HepG2 (cell line): ENCODE results near the gene MYH7. TPM values are rescaled to one million over a fixed set of nuclear protein-coding genes. Genes with fewer than 3 reads are reported as not detected.

Experiments used
- BCL6 ChIP-seq: IDR thresholded peaks from 2 replicates; pipeline ENCODE4 v1.6.1; 2016; ENCODE audit warnings: missing genetic modification reagents, missing compliant biosample characterization
- CBFB ChIP-seq: sonication (generic); formaldehyde crosslinking; IDR thresholded peaks from 2 replicates; pipeline ENCODE4 v1.4.0; 2020; ENCODE audit warnings: missing genetic modification reagents
- HMG20A ChIP-seq: IDR thresholded peaks from 2 replicates; pipeline ENCODE4 v1.6.1; 2016; ENCODE audit warnings: borderline replicate concordance
- HNRNPLL ChIP-seq: fragments of 200-400 bp; formaldehyde crosslinking; IDR thresholded peaks from 2 replicates; pipeline ENCODE4 v1.6.1; 2017; ENCODE audit warnings: mild to moderate bottlenecking, low read depth, low read length; ENCODE audit not compliant: poor library complexity, severe bottlenecking
- LCORL ChIP-seq, 2 experiments: fragments of 450-650 bp in 1 of 2; sonication (generic) in 1 of 2; formaldehyde crosslinking in 1 of 2; IDR thresholded peaks; 2 replicates each; pipeline versions ENCODE4 v1.5.0 to v1.6.1; 2017 to 2020; ENCODE audit warnings: antibody characterized with exemption in 1 of 2, missing genetic modification reagents in 1 of 2
- RCOR2 ChIP-seq: IDR thresholded peaks from 2 replicates; pipeline ENCODE4 v1.6.1; 2016; ENCODE audit warnings: missing biosample characterization, missing genetic modification reagents
- SIX4 ChIP-seq: sonication (generic); formaldehyde crosslinking; IDR thresholded peaks from 2 replicates; pipeline ENCODE4 v1.4.0; 2020; ENCODE audit warnings: missing genetic modification reagents
- ZFP37 ChIP-seq: sonication (generic); formaldehyde crosslinking; IDR thresholded peaks from 2 replicates; pipeline ENCODE4 v1.4.0; 2020; ENCODE audit warnings: missing genetic modification reagents, borderline replicate concordance
- ZFP62 ChIP-seq: sonication (generic); formaldehyde crosslinking; IDR thresholded peaks from 2 replicates; pipeline ENCODE4 v1.4.0; 2020; ENCODE audit warnings: missing genetic modification reagents
- ZMYM4 ChIP-seq: sonication (generic); formaldehyde crosslinking; IDR thresholded peaks from 2 replicates; pipeline ENCODE4 v1.8.1; 2023; ENCODE audit warnings: mild to moderate bottlenecking, missing genetic modification reagents
- ZNF124 ChIP-seq: sonication (generic); formaldehyde crosslinking; IDR thresholded peaks from 2 replicates; pipeline ENCODE4 v1.4.0; 2020; ENCODE audit warnings: missing genetic modification reagents
- ZNF629 ChIP-seq: sonication (generic); formaldehyde crosslinking; conservative IDR thresholded peaks from 2 replicates; pipeline ENCODE4 v1.5.0; 2020; ENCODE audit warnings: missing genetic modification reagents
- polyA plus RNA-seq, 8 experiments: library from polyadenylated mRNA; depleted of rRNA in 3 of 8; stranded (reverse) in 7 of 8; unstranded in 1 of 8; fragments of >200 nt; fragmentation: Illumina TruSeq in 4 of 8; extraction: Trizol in 4 of 8; gene quantifications; 2 replicates each; pipeline versions ENCODE4 v1.2.1 to v1.2.3, GENCODE V29; 2011 to 2016; ENCODE audit warnings: low read depth in 4 of 8, missing spikeins in 1 of 8, mixed read lengths in 1 of 8; ENCODE audit not compliant: insufficient read depth in 1 of 8
- total RNA-seq, 5 experiments: library from RNA; depleted of rRNA; stranded (reverse); fragments of >200 nt; fragmentation: Illumina TruSeq; extraction: Trizol; gene quantifications; 2 replicates each; pipeline ENCODE4 v1.2.3, GENCODE V29; 2016; ENCODE audit warnings: low read depth in 1 of 5
- TF ChIP-seq, protein P1 (sequence below): sonication (generic); formaldehyde crosslinking; IDR thresholded peaks from 2 replicates; pipeline ENCODE4 v1.4.0; 2020; ENCODE audit warnings: missing genetic modification reagents, mild to moderate bottlenecking, borderline replicate concordance
- TF ChIP-seq, protein P2 (sequence below): sonication (generic); formaldehyde crosslinking; IDR thresholded peaks from 2 replicates; pipeline ENCODE4 v1.4.0; 2020; ENCODE audit warnings: mild to moderate bottlenecking, missing genetic modification reagents
- TF ChIP-seq, protein P3 (sequence below): sonication (generic); formaldehyde crosslinking; IDR thresholded peaks from 2 replicates; pipeline ENCODE4 v1.4.0; 2020; ENCODE audit warnings: missing genetic modification reagents
- TF ChIP-seq, protein P4 (sequence below): sonication (generic); formaldehyde crosslinking; IDR thresholded peaks from 2 replicates; pipeline ENCODE4 v1.8.0; 2022; ENCODE audit warnings: mild to moderate bottlenecking, missing genetic modification reagents, moderate library complexity
- TF ChIP-seq, protein P5 (sequence below): sonication (generic); formaldehyde crosslinking; IDR thresholded peaks from 2 replicates; pipeline ENCODE4 v1.4.0; 2020; ENCODE audit warnings: mild to moderate bottlenecking, missing genetic modification reagents
- TF ChIP-seq, protein P6 (sequence below): sonication (generic); formaldehyde crosslinking; IDR thresholded peaks from 2 replicates; pipeline ENCODE4 v1.4.0; 2020; ENCODE audit warnings: missing genetic modification reagents, mild to moderate bottlenecking, borderline replicate concordance

Gene MYH7
- total and polyA plus RNA-seq, 2 of the 13 experiments (the other 11 are each of a cell fraction or from before 2014, with no cell fraction given): 0.04 TPM; not detected in 1

DNA sequence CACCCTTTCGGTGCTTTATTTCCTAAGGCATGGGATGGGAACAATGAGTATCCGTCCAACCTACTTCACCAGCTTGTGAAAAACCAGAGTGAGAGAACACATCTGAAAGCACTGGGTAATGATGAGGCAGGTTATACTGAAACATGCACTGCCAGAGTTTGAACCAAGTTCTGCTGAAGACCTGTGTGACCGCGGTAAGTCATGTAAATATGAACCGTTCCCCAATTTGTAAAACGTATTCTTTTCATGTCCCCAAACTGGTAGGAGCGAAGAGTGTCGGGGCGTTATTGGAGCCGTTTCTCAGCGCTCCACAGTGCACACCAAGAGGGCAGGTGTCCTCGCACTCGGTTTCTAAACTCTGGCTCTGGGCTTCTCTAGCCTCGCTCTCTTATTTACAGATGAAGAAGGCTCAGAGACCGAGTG, 33.3 kb upstream of the MYH7 start (continued):
- TF ChIP-seq, protein P1, sequence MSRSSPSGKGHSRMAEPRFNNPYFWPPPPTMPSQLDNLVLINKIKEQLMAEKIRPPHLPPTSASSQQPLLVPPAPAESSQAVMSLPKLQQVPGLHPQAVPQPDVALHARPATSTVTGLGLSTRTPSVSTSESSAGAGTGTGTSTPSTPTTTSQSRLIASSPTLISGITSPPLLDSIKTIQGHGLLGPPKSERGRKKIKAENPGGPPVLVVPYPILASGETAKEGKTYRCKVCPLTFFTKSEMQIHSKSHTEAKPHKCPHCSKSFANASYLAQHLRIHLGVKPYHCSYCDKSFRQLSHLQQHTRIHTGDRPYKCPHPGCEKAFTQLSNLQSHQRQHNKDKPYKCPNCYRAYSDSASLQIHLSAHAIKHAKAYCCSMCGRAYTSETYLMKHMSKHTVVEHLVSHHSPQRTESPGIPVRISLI: no peak
- TF ChIP-seq, protein P2, sequence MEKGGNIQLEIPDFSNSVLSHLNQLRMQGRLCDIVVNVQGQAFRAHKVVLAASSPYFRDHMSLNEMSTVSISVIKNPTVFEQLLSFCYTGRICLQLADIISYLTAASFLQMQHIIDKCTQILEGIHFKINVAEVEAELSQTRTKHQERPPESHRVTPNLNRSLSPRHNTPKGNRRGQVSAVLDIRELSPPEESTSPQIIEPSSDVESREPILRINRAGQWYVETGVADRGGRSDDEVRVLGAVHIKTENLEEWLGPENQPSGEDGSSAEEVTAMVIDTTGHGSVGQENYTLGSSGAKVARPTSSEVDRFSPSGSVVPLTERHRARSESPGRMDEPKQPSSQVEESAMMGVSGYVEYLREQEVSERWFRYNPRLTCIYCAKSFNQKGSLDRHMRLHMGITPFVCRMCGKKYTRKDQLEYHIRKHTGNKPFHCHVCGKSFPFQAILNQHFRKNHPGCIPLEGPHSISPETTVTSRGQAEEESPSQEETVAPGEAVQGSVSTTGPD: no peak
- TF ChIP-seq, protein P3, sequence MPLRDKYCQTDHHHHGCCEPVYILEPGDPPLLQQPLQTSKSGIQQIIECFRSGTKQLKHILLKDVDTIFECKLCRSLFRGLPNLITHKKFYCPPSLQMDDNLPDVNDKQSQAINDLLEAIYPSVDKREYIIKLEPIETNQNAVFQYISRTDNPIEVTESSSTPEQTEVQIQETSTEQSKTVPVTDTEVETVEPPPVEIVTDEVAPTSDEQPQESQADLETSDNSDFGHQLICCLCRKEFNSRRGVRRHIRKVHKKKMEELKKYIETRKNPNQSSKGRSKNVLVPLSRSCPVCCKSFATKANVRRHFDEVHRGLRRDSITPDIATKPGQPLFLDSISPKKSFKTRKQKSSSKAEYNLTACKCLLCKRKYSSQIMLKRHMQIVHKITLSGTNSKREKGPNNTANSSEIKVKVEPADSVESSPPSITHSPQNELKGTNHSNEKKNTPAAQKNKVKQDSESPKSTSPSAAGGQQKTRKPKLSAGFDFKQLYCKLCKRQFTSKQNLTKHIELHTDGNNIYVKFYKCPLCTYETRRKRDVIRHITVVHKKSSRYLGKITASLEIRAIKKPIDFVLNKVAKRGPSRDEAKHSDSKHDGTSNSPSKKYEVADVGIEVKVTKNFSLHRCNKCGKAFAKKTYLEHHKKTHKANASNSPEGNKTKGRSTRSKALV (CRISPR knock-in tag): no peak
- TF ChIP-seq ZNF124 (CRISPR knock-in tag) (no peak), ZNF629 (no peak), LCORL (IDR thresholded peaks at IDR 0.05) (no peak), LCORL (CRISPR knock-in tag; IDR thresholded peaks at IDR 0.05) (no peak), RCOR2 (CRISPR knock-in tag) (no peak), ZFP37 (CRISPR knock-in tag) (peak; percentile 72; the same call in 1 of the 2 replicates), HMG20A (CRISPR knock-in tag) (no peak; the same call in 1 of the 2 replicates), CBFB (CRISPR knock-in tag) (no peak), SIX4 (no peak), BCL6 (CRISPR knock-in tag) (no peak), ZFP62 (0 out of 2 replicates have a peak, but pooled peaks have one; percentile 63), ZMYM4 (CRISPR knock-in tag) (no peak), HNRNPLL (no peak)
- TF ChIP-seq, protein P4, sequence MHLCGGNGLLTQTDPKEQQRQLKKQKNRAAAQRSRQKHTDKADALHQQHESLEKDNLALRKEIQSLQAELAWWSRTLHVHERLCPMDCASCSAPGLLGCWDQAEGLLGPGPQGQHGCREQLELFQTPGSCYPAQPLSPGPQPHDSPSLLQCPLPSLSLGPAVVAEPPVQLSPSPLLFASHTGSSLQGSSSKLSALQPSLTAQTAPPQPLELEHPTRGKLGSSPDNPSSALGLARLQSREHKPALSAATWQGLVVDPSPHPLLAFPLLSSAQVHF (CRISPR knock-in tag): peak; percentile 42; the same call in 1 of the 2 replicates
- TF ChIP-seq, protein P5, sequence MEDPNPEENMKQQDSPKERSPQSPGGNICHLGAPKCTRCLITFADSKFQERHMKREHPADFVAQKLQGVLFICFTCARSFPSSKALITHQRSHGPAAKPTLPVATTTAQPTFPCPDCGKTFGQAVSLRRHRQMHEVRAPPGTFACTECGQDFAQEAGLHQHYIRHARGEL (CRISPR knock-in tag): 0 out of 2 replicates have a peak, but pooled peaks have one; percentile 48
- TF ChIP-seq, protein P6, sequence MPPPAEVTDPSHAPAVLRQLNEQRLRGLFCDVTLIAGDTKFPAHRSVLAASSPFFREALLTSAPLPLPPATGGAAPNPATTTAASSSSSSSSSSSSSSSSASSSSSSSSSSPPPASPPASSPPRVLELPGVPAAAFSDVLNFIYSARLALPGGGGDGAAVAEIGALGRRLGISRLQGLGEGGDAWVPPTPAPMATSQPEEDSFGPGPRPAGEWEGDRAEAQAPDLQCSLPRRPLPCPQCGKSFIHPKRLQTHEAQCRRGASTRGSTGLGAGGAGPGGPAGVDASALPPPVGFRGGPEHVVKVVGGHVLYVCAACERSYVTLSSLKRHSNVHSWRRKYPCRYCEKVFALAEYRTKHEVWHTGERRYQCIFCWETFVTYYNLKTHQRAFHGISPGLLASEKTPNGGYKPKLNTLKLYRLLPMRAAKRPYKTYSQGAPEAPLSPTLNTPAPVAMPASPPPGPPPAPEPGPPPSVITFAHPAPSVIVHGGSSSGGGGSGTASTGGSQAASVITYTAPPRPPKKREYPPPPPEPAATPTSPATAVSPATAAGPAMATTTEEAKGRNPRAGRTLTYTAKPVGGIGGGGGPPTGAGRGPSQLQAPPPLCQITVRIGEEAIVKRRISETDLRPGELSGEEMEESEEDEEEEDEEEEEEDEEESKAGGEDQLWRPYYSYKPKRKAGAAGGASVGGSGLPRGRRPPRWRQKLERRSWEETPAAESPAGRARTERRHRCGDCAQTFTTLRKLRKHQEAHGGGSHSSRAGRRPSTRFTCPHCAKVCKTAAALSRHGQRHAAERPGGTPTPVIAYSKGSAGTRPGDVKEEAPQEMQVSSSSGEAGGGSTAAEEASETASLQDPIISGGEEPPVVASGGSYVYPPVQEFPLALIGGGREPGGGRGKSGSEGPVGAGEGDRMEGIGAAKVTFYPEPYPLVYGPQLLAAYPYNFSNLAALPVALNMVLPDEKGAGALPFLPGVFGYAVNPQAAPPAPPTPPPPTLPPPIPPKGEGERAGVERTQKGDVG (CRISPR knock-in tag): no peak
